IMR-90 (cell line): ENCODE data around the gene AMBRA1. TPM values are rescaled to one million over a fixed set of nuclear protein-coding genes. Genes with fewer than 3 reads are reported as not detected.

Experiments
- ATAC-seq: fragments of 200-7000 bp; cut with Tn5 transposase; 2 replicates; pipeline ENCODE4 v1.9.1; 2020; ENCODE audit warnings: low read depth, mild to moderate bottlenecking, moderate library complexity
- BruUV-seq: library from RNA; stranded (reverse); fragments of 400-500 nt; replicated peaks from 2 replicates; lab custom pipeline; 2021; lab: Mats Ljungman, UMichigan
- CTCF ChIA-PET: fragments of 300-600 bp; formaldehyde crosslinking; extraction: SDS; loops from one replicate; lab custom pipeline; 2021; ENCODE audit warnings: antibody characterized with exemption; lab: Yijun Ruan, JAX
- POLR2A ChIA-PET: fragments of 300-600 bp; sonication (Branson Sonifier 250); formaldehyde crosslinking; loops from one replicate; lab custom pipeline; 2022; ENCODE audit warnings: antibody characterized with exemption; ENCODE audit not compliant: unreplicated experiment; lab: Charles Lee
- DNase-seq: peaks from one replicate; pipeline ENCODE4 v3.0.0; 2013
- H2AFZ ChIP-seq: replicated peaks from 2 replicates; pipeline ENCODE3; 2013; ENCODE audit warnings: low read length, mild to moderate bottlenecking; ENCODE audit not compliant: poor library complexity
- H2AK5ac ChIP-seq: 2 replicates; pipeline ENCODE4 v1.6.1; 2013; ENCODE audit warnings: low read depth, low read length, inconsistent platforms
- H2AK9ac ChIP-seq: replicated peaks from 2 replicates; pipeline ENCODE3; 2013; ENCODE audit warnings: mild to moderate bottlenecking, low read depth, low read length, moderate library complexity; ENCODE audit not compliant: poor library complexity
- H2BK120ac ChIP-seq: 2 replicates; pipeline ENCODE4 v1.6.1; 2013; ENCODE audit warnings: low read depth, low read length, inconsistent platforms
- H2BK15ac ChIP-seq: 3 replicates; pipeline ENCODE4 v1.6.1; 2013; ENCODE audit warnings: low read depth, low read length, inconsistent platforms
- H2BK20ac ChIP-seq: 2 replicates; pipeline ENCODE4 v1.6.1; 2013; ENCODE audit warnings: low read depth, mild to moderate bottlenecking, inconsistent platforms, low read length, moderate library complexity
- H2BK5ac ChIP-seq: 2 replicates; pipeline ENCODE4 v1.6.1; 2013; ENCODE audit warnings: mild to moderate bottlenecking, low read depth, low read length, inconsistent platforms; ENCODE audit not compliant: poor library complexity, severe bottlenecking
- H3K14ac ChIP-seq: replicated peaks from 2 replicates; pipeline ENCODE4 v1.6.1; 2013; ENCODE audit warnings: low read depth, low read length, inconsistent platforms
- H3K18ac ChIP-seq: 2 replicates; pipeline ENCODE4 v1.6.1; 2013; ENCODE audit warnings: low read depth, low read length, control low read depth
- H3K23ac ChIP-seq: 2 replicates; pipeline ENCODE4 v1.6.1; 2013; ENCODE audit warnings: low read depth, low read length, inconsistent platforms
- H3K27ac ChIP-seq: 2 replicates; pipeline ENCODE4 v1.5.1; 2013; ENCODE audit warnings: mild to moderate bottlenecking, control low read depth, low read length; ENCODE audit not compliant: insufficient read depth
- H3K27me3 ChIP-seq: 2 replicates; pipeline ENCODE4 v1.6.1; 2013; ENCODE audit warnings: low read length; ENCODE audit not compliant: control insufficient read depth, insufficient read depth
- H3K36me3 ChIP-seq: 2 replicates; pipeline ENCODE4 v1.6.1; 2013; ENCODE audit warnings: low read length, mixed read lengths; ENCODE audit not compliant: control insufficient read depth, insufficient read depth
- H3K4ac ChIP-seq: 2 replicates; pipeline ENCODE4 v1.6.1; 2013; ENCODE audit warnings: low read depth, low read length, inconsistent platforms
- H3K4me1 ChIP-seq: 2 replicates; pipeline ENCODE4 v1.6.1; 2013; ENCODE audit warnings: low read length, mixed read lengths; ENCODE audit not compliant: control insufficient read depth, insufficient read depth
- H3K4me2 ChIP-seq: 2 replicates; pipeline ENCODE4 v1.6.1; 2013; ENCODE audit warnings: low read depth, mild to moderate bottlenecking, control low read depth, low read length, moderate library complexity
- H3K4me3 ChIP-seq: 2 replicates; pipeline ENCODE4 v1.5.1; 2013; ENCODE audit warnings: low read depth, mild to moderate bottlenecking, control low read depth, low read length, moderate library complexity; ENCODE audit not compliant: insufficient read depth
- H3K56ac ChIP-seq: 2 replicates; pipeline ENCODE4 v1.6.1; 2013; ENCODE audit warnings: low read length, inconsistent platforms; ENCODE audit not compliant: insufficient read depth; ENCODE audit errors: extremely low read depth
- H3K79me1 ChIP-seq, 2 experiments: 2 replicates each; pipeline ENCODE4 v1.6.1; 2013; ENCODE audit warnings: low read length in 2 of 2, inconsistent platforms in 1 of 2, low read depth in 1 of 2
- H3K9ac ChIP-seq: 2 replicates; pipeline ENCODE4 v1.6.1; 2013; ENCODE audit warnings: low read depth, low read length, control low read depth
- H3K9me1 ChIP-seq: 2 replicates; pipeline ENCODE4 v1.6.1; 2013; ENCODE audit warnings: low read length, inconsistent platforms; ENCODE audit not compliant: insufficient read depth
- H3K9me3 ChIP-seq: 2 replicates; pipeline ENCODE4 v1.6.1; 2013; ENCODE audit warnings: low read length; ENCODE audit not compliant: control insufficient read depth, insufficient read depth
- H4K20me1 ChIP-seq: 2 replicates; pipeline ENCODE4 v1.6.1; 2013; ENCODE audit warnings: low read length, inconsistent platforms; ENCODE audit not compliant: insufficient read depth
- H4K5ac ChIP-seq: 2 replicates; pipeline ENCODE4 v1.6.1; 2013; ENCODE audit warnings: mild to moderate bottlenecking, low read depth, low read length, control low read depth
- H4K8ac ChIP-seq, 2 experiments: 2 replicates each; pipeline ENCODE4 v1.6.1; 2013; ENCODE audit warnings: low read depth in 2 of 2, low read length in 2 of 2, control low read depth in 1 of 2, inconsistent platforms in 1 of 2
- H4K91ac ChIP-seq: 2 replicates; pipeline ENCODE4 v1.6.1; 2013; ENCODE audit warnings: low read depth, low read length, inconsistent platforms; ENCODE audit not compliant: insufficient read depth
- CHD1 ChIP-seq: IDR thresholded peaks from 2 replicates; pipeline ENCODE4 v1.6.1; 2012; ENCODE audit warnings: low read depth, low read length, improper control_type of control experiment
- FOS ChIP-seq: fragments of 150-350 bp; IDR thresholded peaks from 2 replicates; pipeline ENCODE4 v1.6.1; 2016; ENCODE audit warnings: low read depth, low read length
- MAFK ChIP-seq: IDR thresholded peaks from 2 replicates; pipeline ENCODE4 v1.6.1; 2012; ENCODE audit warnings: low read depth, low read length, improper control_type of control experiment
- MAZ ChIP-seq: IDR thresholded peaks from 2 replicates; pipeline ENCODE4 v1.6.1; 2012; ENCODE audit warnings: low read depth, mild to moderate bottlenecking, low read length, improper control_type of control experiment, moderate library complexity, borderline replicate concordance
- MXI1 ChIP-seq: IDR thresholded peaks from 2 replicates; pipeline ENCODE4 v1.6.1; 2012; ENCODE audit warnings: low read depth, mild to moderate bottlenecking, low read length, moderate library complexity, borderline replicate concordance
- RAD21 ChIP-seq: IDR thresholded peaks from 2 replicates; pipeline ENCODE4 v1.6.1; 2012; ENCODE audit warnings: low read length, improper control_type of control experiment
- WGBS, 2 experiments: methylation state at CpG; one replicate each; pipeline versions ENCODE4 v1.1.5 to v1.1.7; 2013; ENCODE audit warnings: missing lambda C conversion rate in 2 of 2; ENCODE audit not compliant: insufficient read length in 1 of 2; ENCODE audit errors: extremely low coverage in 2 of 2; 5-methylcytosine and 5-hydroxymethylcytosine counted together
- dilution Hi-C: fragments of 300-500 bp; cut with HindIII; formaldehyde crosslinking; loops from one replicate; pipeline ENCODE4 v1.14.3; 2018; ENCODE audit warnings: low sequenced_read_pairs; ENCODE audit not compliant: unreplicated experiment
- in situ Hi-C: fragments of 300-500 bp; cut with MboI; formaldehyde crosslinking; loops from 3 replicates; pipeline ENCODE4 v1.14.3; 2019; ENCODE audit warnings: low sequenced_read_pairs, inconsistent platforms, mixed read lengths
- intact Hi-C: fragments of 100-400 bp; cut with micrococcal nuclease; formaldehyde crosslinking; loops from 2 replicates; pipeline ENCODE4 v1.10.0; 2022
- polyA plus RNA-seq, 3 experiments: library from polyadenylated mRNA; depleted of rRNA; stranded (reverse); fragments of >200 nt; gene quantifications; 2 replicates each; pipeline ENCODE4 v1.2.3, GENCODE V29; 2012; ENCODE audit warnings: low replicate concordance in 1 of 3
- total RNA-seq: library from RNA; depleted of rRNA; stranded (reverse); fragments of >200 nt; gene quantifications from 2 replicates; pipeline ENCODE4 v1.2.3, GENCODE V29; 2012
- TF ChIP-seq, protein P1 (sequence below): fragments of 150-350 bp; IDR thresholded peaks from 2 replicates; pipeline ENCODE4 v1.6.1; 2016; ENCODE audit warnings: low read depth, mild to moderate bottlenecking, low read length, moderate library complexity, borderline replicate concordance
- TF ChIP-seq, protein P2 (sequence below): conservative IDR thresholded peaks from 2 replicates; pipeline ENCODE4 v1.5.1; 2012; ENCODE audit warnings: mild to moderate bottlenecking, low read depth, low read length, improper control_type of control experiment

AMBRA1 gene
- total and polyA plus RNA-seq, 2 of the 4 experiments (the other 2 are of a cell fraction): 9.4 to 18.3 TPM

DNA sequence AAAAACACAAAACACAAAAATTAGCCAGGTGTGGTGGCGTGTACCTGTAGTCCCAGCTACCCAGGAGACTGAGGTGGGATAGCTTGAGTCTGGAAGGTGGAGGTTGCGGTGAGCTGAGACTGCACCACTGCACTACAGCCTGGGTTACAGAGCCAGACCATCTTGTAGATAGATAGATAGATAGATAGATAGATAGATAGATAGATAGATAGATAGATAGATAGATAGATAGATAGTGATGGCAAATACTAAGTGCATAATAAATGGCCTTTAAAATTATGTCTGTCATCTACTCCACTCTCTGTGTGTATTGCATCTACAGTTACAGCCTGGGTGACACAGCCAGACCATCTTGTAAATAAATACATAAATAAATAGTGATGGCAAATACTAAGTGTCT, 146.3 kb downstream of the AMBRA1 start:
- ATAC-seq (no peak), DNase-seq (no peak)
- no peak overlapping the region for H3K9ac ChIP-seq
- peaks cover 5 to 39% of the 10 kb centered on the region in 2 experiments; a peak in 3 of 4 replicates for H3K79me1 ChIP-seq
- H2BK120ac ChIP-seq: no peak overlapping the region
- H4K5ac ChIP-seq: no peak overlapping the region
- no peaks in the 10 kb centered on the region for H3K27me3 ChIP-seq
- no peak overlapping the region for H3K18ac ChIP-seq
- H2BK20ac ChIP-seq: no peak overlapping the region
- no peak overlapping the region for H4K8ac ChIP-seq
- H2BK5ac ChIP-seq: no peak overlapping the region
- POLR2A ChIA-PET: no interaction called here
- no peak overlapping the region for H3K56ac ChIP-seq
- intact Hi-C loops: no loop called here
- no peak overlapping the region for H2AFZ ChIP-seq
- no peak overlapping the region for H2AK5ac ChIP-seq
- H4K91ac ChIP-seq: no peak overlapping the region
- H3K4me1 ChIP-seq: peaks cover 10% of the 10 kb centered on the region
- no CpG with 5 or more reads among the region's 2 CpGs for WGBS, 2 experiments
- TF ChIP-seq, protein P1, sequence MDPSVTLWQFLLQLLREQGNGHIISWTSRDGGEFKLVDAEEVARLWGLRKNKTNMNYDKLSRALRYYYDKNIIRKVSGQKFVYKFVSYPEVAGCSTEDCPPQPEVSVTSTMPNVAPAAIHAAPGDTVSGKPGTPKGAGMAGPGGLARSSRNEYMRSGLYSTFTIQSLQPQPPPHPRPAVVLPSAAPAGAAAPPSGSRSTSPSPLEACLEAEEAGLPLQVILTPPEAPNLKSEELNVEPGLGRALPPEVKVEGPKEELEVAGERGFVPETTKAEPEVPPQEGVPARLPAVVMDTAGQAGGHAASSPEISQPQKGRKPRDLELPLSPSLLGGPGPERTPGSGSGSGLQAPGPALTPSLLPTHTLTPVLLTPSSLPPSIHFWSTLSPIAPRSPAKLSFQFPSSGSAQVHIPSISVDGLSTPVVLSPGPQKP: no peak
- TF ChIP-seq CHD1 (no peak), MAZ (no peak), MXI1 (no peak), FOS (no peak), MAFK (no peak), RAD21 (no peak)
- TF ChIP-seq, protein P2, sequence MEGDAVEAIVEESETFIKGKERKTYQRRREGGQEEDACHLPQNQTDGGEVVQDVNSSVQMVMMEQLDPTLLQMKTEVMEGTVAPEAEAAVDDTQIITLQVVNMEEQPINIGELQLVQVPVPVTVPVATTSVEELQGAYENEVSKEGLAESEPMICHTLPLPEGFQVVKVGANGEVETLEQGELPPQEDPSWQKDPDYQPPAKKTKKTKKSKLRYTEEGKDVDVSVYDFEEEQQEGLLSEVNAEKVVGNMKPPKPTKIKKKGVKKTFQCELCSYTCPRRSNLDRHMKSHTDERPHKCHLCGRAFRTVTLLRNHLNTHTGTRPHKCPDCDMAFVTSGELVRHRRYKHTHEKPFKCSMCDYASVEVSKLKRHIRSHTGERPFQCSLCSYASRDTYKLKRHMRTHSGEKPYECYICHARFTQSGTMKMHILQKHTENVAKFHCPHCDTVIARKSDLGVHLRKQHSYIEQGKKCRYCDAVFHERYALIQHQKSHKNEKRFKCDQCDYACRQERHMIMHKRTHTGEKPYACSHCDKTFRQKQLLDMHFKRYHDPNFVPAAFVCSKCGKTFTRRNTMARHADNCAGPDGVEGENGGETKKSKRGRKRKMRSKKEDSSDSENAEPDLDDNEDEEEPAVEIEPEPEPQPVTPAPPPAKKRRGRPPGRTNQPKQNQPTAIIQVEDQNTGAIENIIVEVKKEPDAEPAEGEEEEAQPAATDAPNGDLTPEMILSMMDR: no peak
- CTCF ChIA-PET: interaction anchor here (1.5 kb wide), 1 partner anchor 82 kb away, joined by 6 read pairs; no protein-coding TSS in a partner anchor
- no TSS peak for BruUV-seq
- H4K20me1 ChIP-seq: peaks cover 19% of the 10 kb centered on the region; the same call in 1 of the 2 replicates
- H3K4ac ChIP-seq: no peak overlapping the region
- H3K4me2 ChIP-seq: no peak overlapping the region
- no peaks in the 10 kb centered on the region for H3K9me1 ChIP-seq
- no peak overlapping the region for H3K4me3 ChIP-seq
- no peak overlapping the region for H3K23ac ChIP-seq
- no peak overlapping the region for H2AK9ac ChIP-seq
- no peak overlapping the region for H3K27ac ChIP-seq
- in situ Hi-C loops: no loop called here
- H2BK15ac ChIP-seq: no peak overlapping the region
- dilution Hi-C loops: no loop called here
- no peak overlapping the region for H3K14ac ChIP-seq
- no peaks in the 10 kb centered on the region for H3K9me3 ChIP-seq
- no peaks in the 10 kb centered on the region; the same call in 1 of the 2 replicates for H3K36me3 ChIP-seq
